Smooth muscle cell (in vitro differentiated cells): ENCODE data around the gene CENPK. TPM values are rescaled to one million over a fixed set of nuclear protein-coding genes. Genes with fewer than 3 reads are reported as not detected.

Experiments
- DNase-seq: peaks from one replicate; lab custom pipeline; 2025; ENCODE audit not compliant: unreplicated experiment; lab: John Stamatoyannopoulos, UW
- H2AFZ ChIP-seq: fragments of 200-600 bp; sonication (generic); 2 replicates; pipeline ENCODE4 v1.6.0; 2016; ENCODE audit warnings: antibody characterized with exemption, low read depth, mild to moderate bottlenecking
- H3F3A ChIP-seq: fragments of 200-600 bp; sonication (generic); 2 replicates; pipeline ENCODE4 v1.6.0; 2017; ENCODE audit warnings: antibody characterized with exemption, low read depth
- H3K27ac ChIP-seq: fragments of 200-600 bp; sonication (generic); 2 replicates; pipeline ENCODE4 v1.5.1; 2016; ENCODE audit warnings: low read depth, mild to moderate bottlenecking
- H3K27me3 ChIP-seq: fragments of 200-600 bp; sonication (generic); 2 replicates; pipeline ENCODE4 v1.6.1; 2016; ENCODE audit warnings: low read depth, mild to moderate bottlenecking
- H3K36me3 ChIP-seq: fragments of 200-600 bp; sonication (generic); 2 replicates; pipeline ENCODE4 v1.5.1; 2016; ENCODE audit warnings: low read depth
- H3K4me1 ChIP-seq: fragments of 200-600 bp; sonication (generic); 2 replicates; pipeline ENCODE4 v1.5.1; 2016; ENCODE audit warnings: low read depth
- H3K4me2 ChIP-seq: fragments of 200-600 bp; sonication (generic); 2 replicates; pipeline ENCODE4 v1.6.0; 2016; ENCODE audit warnings: mild to moderate bottlenecking
- H3K4me3 ChIP-seq: fragments of 200-600 bp; sonication (generic); 2 replicates; pipeline ENCODE4 v1.5.1; 2016; ENCODE audit warnings: mild to moderate bottlenecking
- H3K79me2 ChIP-seq: fragments of 200-600 bp; sonication (generic); 2 replicates; pipeline ENCODE4 v1.6.0; 2016; ENCODE audit warnings: low read depth, mild to moderate bottlenecking
- H3K9ac ChIP-seq: fragments of 200-600 bp; sonication (generic); 2 replicates; pipeline ENCODE4 v1.6.0; 2016; ENCODE audit warnings: low read depth
- H3K9me3 ChIP-seq: fragments of 200-600 bp; sonication (generic); replicated peaks from 2 replicates; pipeline ENCODE4 v1.5.1; 2016; ENCODE audit warnings: low read depth
- H4K20me1 ChIP-seq: fragments of 200-600 bp; sonication (generic); 2 replicates; pipeline ENCODE4 v1.6.0; 2016; ENCODE audit warnings: low read depth
- WGBS: methylation state at CpG from one replicate; pipeline ENCODE4 v1.1.7; 2016; ENCODE audit warnings: low lambda C conversion rate; 5-methylcytosine and 5-hydroxymethylcytosine counted together
- polyA plus RNA-seq: library from polyadenylated mRNA; unstranded; fragments of >200 nt; fragmentation: Nextera tagmentation; extraction: Ambion mirVana; gene quantifications from 2 replicates; pipeline ENCODE4 v1.2.1, GENCODE V29; 2016
- total RNA-seq: library from RNA; depleted of rRNA; stranded (reverse); fragments of >200 nt; gene quantifications from 2 replicates; pipeline ENCODE4 v1.2.3, GENCODE V29; 2014
- TF ChIP-seq, protein P1 (sequence below): fragments of 200-600 bp; sonication (generic); IDR thresholded peaks from 2 replicates; pipeline ENCODE4 v1.5.1; 2017; ENCODE audit warnings: borderline replicate concordance, mild to moderate bottlenecking, antibody characterized with exemption; ENCODE audit not compliant: insufficient read depth, poor library complexity, severe bottlenecking

The CENPK gene
- total and polyA plus RNA-seq, 2 experiments from 2014 or later = 19.2 to 22.9 TPM

DNA sequence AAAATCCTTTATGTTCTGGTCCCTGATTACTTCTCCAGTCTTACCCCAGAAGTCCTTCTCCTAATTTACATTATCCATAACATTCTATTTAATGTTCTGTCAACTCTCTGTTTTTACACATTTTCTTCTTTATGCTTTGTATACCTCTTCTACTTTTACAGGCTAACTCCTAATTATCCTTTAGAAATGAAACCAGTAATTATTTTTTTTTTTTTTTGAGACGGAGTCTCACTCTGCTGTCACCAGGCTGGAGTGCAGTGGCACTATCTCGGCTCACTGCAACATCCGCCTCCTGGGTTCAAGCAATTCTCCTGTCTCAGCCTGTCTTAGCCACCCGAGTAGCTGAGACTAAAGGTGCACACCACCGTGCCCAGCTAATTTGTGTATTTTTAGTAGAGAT lies 9.0 kb downstream of the CENPK start:
- H3K79me2 ChIP-seq = no peaks in the 10 kb centered on the region
- WGBS = 73% methylated on average over 5 of the region's 5 CpGs
- no peaks in the 10 kb centered on the region for H3K4me1 ChIP-seq
- H3K36me3 ChIP-seq = no peaks in the 10 kb centered on the region
- no peak overlapping the region for H2AFZ ChIP-seq
- no peak overlapping the region for H3K4me2 ChIP-seq
- no peak overlapping the region for H3K4me3 ChIP-seq
- H3K27me3 ChIP-seq = no peaks in the 10 kb centered on the region
- no peaks in the 10 kb centered on the region for H3F3A ChIP-seq
- no peak overlapping the region for H3K9ac ChIP-seq
- H3K27ac ChIP-seq = no peak overlapping the region
- TF ChIP-seq, protein P1, sequence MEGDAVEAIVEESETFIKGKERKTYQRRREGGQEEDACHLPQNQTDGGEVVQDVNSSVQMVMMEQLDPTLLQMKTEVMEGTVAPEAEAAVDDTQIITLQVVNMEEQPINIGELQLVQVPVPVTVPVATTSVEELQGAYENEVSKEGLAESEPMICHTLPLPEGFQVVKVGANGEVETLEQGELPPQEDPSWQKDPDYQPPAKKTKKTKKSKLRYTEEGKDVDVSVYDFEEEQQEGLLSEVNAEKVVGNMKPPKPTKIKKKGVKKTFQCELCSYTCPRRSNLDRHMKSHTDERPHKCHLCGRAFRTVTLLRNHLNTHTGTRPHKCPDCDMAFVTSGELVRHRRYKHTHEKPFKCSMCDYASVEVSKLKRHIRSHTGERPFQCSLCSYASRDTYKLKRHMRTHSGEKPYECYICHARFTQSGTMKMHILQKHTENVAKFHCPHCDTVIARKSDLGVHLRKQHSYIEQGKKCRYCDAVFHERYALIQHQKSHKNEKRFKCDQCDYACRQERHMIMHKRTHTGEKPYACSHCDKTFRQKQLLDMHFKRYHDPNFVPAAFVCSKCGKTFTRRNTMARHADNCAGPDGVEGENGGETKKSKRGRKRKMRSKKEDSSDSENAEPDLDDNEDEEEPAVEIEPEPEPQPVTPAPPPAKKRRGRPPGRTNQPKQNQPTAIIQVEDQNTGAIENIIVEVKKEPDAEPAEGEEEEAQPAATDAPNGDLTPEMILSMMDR = no peak
- H4K20me1 ChIP-seq = no peaks in the 10 kb centered on the region
- no peaks in the 10 kb centered on the region for H3K9me3 ChIP-seq
- DNase-seq = no peak

DNA sequence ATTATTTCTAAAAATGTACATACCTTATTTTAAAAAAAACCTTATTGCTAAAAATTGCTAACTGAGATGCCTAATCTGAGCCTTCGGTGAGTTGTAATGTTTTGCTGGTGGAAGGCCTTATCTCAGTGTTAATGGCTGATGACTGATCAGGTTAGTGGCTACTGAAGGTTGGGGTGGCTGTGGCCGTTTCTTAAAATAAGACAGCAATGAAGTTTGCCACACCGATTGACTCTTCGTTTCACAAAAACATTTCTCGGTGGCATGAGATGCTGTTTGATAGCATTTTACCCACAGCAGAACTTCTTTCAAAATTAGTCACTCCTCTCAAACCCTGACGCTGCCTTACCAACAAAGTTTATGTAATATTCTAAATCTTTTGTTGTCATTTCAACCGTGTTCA lies 14.7 kb downstream of the CENPK start:
- Histone ChIP-seq H3K79me2 (no peaks in the 10 kb centered on the region), H3K27me3 (no peaks in the 10 kb centered on the region), H3K4me2 (no peak overlapping the region), H3F3A (no peaks in the 10 kb centered on the region), H3K27ac (no peak overlapping the region), H3K9me3 (no peaks in the 10 kb centered on the region), H3K4me1 (no peaks in the 10 kb centered on the region), H3K9ac (no peak overlapping the region), H2AFZ (no peak overlapping the region), H3K4me3 (no peak overlapping the region), H4K20me1 (no peaks in the 10 kb centered on the region), H3K36me3 (no peaks in the 10 kb centered on the region)
- TF ChIP-seq, protein P1 = no peak
- WGBS = 97% methylated on average over 7 of the region's 7 CpGs
- DNase-seq = no peak

DNA sequence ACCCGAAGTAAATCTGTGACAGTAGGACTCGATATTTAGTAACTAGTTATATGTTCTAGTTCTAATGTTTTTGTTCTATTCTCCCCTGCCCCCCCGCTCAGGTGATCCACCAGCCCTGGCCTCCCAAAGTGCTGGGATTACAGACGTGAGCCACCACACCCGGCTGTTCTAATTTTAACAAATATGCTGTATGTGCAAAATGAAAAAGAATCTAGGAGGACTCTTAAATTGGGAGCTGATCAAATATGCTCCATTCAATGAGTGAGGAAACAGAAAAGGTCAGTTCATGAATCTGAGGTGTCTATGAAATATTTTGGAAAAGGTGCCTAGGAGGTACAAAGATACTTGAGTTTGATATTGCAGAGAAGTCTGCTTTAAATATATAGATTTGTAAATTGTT lies 16.8 kb downstream of the CENPK start:
- Histone ChIP-seq H3K4me1 (no peaks in the 10 kb centered on the region), H2AFZ (no peak overlapping the region), H3K36me3 (no peaks in the 10 kb centered on the region), H3F3A (no peaks in the 10 kb centered on the region), H3K4me2 (no peak overlapping the region), H3K9ac (no peak overlapping the region), H3K9me3 (no peaks in the 10 kb centered on the region), H3K27ac (no peak overlapping the region), H3K27me3 (no peaks in the 10 kb centered on the region), H4K20me1 (no peaks in the 10 kb centered on the region), H3K79me2 (no peaks in the 10 kb centered on the region), H3K4me3 (no peak overlapping the region)
- TF ChIP-seq, protein P1 = no peak
- no peak for DNase-seq
- WGBS = 96% methylated on average over 5 of the region's 5 CpGs

DNA sequence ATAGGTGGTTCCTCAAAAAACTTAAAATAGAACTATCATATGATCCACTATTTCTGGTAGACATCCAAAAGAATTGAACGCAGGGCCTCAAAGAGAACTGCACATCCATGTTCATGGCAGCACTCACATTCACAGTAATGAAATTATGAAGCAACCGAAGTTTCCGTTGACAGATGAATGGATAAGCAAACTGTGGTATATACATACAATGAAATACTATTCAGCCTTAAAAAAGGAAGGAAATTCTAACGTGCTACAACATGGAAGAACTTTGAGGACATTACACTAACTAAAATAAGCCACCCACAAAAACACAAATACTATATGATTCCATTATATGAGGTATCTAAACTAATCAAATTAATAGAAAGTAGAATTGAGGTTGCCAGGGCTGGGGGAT lies 18.5 kb downstream of the CENPK start:
- WGBS = 97% methylated on average over 4 of the region's 4 CpGs
- Histone ChIP-seq H4K20me1 (no peaks in the 10 kb centered on the region), H3K9me3 (no peaks in the 10 kb centered on the region), H3K79me2 (no peaks in the 10 kb centered on the region), H3K9ac (no peak overlapping the region), H3K4me2 (no peak overlapping the region), H3K27ac (no peak overlapping the region), H2AFZ (no peak overlapping the region), H3K4me1 (no peaks in the 10 kb centered on the region), H3K4me3 (no peak overlapping the region), H3K27me3 (no peaks in the 10 kb centered on the region), H3F3A (no peaks in the 10 kb centered on the region), H3K36me3 (no peaks in the 10 kb centered on the region)
- no peak for DNase-seq
- TF ChIP-seq, protein P1 = no peak
